ENCODE results near the gene NATD1. TPM values are rescaled to one million over a fixed set of nuclear protein-coding genes. Genes with fewer than 3 reads are reported as not detected.

The NATD1 gene
- total and polyA plus RNA-seq, 9 of the 15 experiments (the other 6 are each of a cell fraction or from before 2014, with no cell fraction given), result 0.24 to 5.4 (median 1.6) TPM

DNA sequence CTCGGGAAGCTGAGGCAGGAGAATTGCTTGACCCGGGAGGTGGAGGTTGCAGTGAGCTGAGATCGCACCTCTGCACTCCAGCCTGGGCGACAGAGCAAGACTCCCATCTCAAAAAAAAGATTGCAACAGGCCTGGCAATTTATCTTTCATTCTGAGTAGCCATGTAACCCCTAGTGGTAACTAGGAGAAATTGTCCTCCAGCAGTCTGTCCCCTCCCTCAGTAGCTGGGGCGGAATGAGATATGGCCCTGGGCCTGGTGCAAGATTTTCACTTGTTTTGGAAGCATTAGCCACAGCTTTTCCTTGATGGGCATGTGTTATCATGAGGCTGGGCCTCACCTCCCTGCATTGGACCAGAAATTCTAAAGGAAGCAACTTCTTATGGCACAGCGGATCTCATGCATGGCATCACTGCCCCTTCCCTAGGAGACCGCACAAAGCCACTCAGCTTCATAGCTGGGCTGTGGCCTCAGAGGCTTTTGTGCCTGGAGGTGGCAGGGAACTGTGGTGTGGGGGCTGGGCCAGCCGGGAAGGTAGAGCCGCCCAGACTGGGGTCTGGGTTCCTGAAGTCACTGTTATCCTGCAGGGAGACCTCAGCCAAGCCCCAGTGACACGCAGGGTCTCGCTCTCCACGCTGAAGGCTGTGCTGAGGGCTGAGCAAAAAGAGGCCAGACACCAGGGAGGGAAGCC is 13.4 kb downstream of the NATD1 start:
- WGBS (ENCODE audit: insufficient coverage, low coverage, missing lambda C conversion rate), result 16% methylated on average over 8 of the region's 12 CpGs
- Histone ChIP-seq H3K9me3 (replicated peaks; ENCODE audit: control insufficient read depth, insufficient read depth, low read depth, low read length) (no peaks in the 10 kb centered on the region), H3K9me1 (ENCODE audit: control insufficient read depth, insufficient read depth, low read length) (no peaks in the 10 kb centered on the region), H4K20me1 (replicated peaks; ENCODE audit: control insufficient read depth, insufficient read depth, low read length) (no peaks in the 10 kb centered on the region), H3K27me3 (ENCODE audit: control insufficient read depth in 2 of 2, insufficient read depth in 2 of 2, low read length in 2 of 2) (no peaks in the 10 kb centered on the region), H3K79me2 (ENCODE audit: control insufficient read depth, insufficient read depth, low read length) (no peaks in the 10 kb centered on the region), H3K4me2 (ENCODE audit: insufficient read depth, low read length) (no peak overlapping the region), H3K36me3 (ENCODE audit: control insufficient read depth, insufficient read depth, low read length) (no peaks in the 10 kb centered on the region), H3K9ac (ENCODE audit: insufficient read depth in 1 of 2, low read depth in 2 of 2, low read length in 2 of 2) (peak overlapping the region in 1 of 2 experiments; percentile 58; a peak in 2 of 4 replicates), H3K4me3 (no peak overlapping the region), H2AFZ (ENCODE audit: low read depth, low read length) (no peak overlapping the region), H3K4me1 (replicated peaks in 1 of 2; ENCODE audit: control insufficient read depth in 2 of 2, insufficient read depth in 2 of 2, low read length in 2 of 2) (peaks cover 2 to 9% of the 10 kb centered on the region in 2 experiments; a peak in 3 of 5 replicates), H3K27ac (ENCODE audit: extremely low read depth, low read depth, low read length) (no peak overlapping the region)
- ChIA-PET POLR2A (interaction anchor here (0.6 to 1.2 kb wide), 2 partner anchors 10 to 11 kb away, joined by 4 read pairs; no protein-coding TSS in a partner anchor), CTCF (ENCODE audit: low intra/inter-chr PET ratio) (no interaction called here)
- FAIRE-seq (peak; percentile 64), ATAC-seq (peak; percentile 92), DNase-seq (ENCODE audit: extremely low read depth in 1 of 4, low spot score in 3 of 4) (peak; percentile 44 to 62 (median 49))
- in situ Hi-C loops (cut with MboI), result no loop called here
- no TSS peak for BruUV-seq (replicated peaks)
- intact Hi-C loops (cut with micrococcal nuclease), result no loop called here
- TF ChIP-seq MITF (IDR thresholded peaks at IDR 0.05) (no peak), DMBX1 (CRISPR knock-in tag; IDR thresholded peaks at IDR 0.05; ENCODE audit: borderline replicate concordance) (no peak), ZBTB1 (CRISPR knock-in tag; IDR thresholded peaks at IDR 0.05; ENCODE audit: borderline replicate concordance, low read depth) (no peak), CEBPB (tag; IDR thresholded peaks at IDR 0.05) (peak; percentile 86), EHMT2 (IDR thresholded peaks at IDR 0.05) (no peak), CTCFL (IDR thresholded peaks at IDR 0.05; ENCODE audit: borderline replicate concordance, insufficient read depth, low read depth, low read length, poor library complexity, severe bottlenecking) (peak; percentile 34), MBD2 (IDR thresholded peaks at IDR 0.05; ENCODE audit: borderline replicate concordance, low read depth) (no peak), RAD21 (CRISPR knock-in tag; conservative IDR thresholded peaks at IDR 0.05 in 1 of 2, IDR thresholded peaks at IDR 0.05 in 1 of 2) (peak; percentile 12 to 51; a peak in 2 of 4 replicates), ZBTB49 (CRISPR knock-in tag; IDR thresholded peaks at IDR 0.05; ENCODE audit: borderline replicate concordance) (no peak), ZC3H8 (IDR thresholded peaks at IDR 0.05) (no peak)
- TF ChIP-seq, protein P1, sequence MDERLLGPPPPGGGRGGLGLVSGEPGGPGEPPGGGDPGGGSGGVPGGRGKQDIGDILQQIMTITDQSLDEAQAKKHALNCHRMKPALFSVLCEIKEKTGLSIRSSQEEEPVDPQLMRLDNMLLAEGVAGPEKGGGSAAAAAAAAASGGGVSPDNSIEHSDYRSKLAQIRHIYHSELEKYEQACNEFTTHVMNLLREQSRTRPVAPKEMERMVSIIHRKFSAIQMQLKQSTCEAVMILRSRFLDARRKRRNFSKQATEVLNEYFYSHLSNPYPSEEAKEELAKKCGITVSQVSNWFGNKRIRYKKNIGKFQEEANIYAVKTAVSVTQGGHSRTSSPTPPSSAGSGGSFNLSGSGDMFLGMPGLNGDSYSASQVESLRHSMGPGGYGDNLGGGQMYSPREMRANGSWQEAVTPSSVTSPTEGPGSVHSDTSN (CRISPR knock-in tag; IDR thresholded peaks at IDR 0.05; ENCODE audit: low read depth), result no peak
- TF ChIP-seq, protein P1 (tag; conservative IDR thresholded peaks at IDR 0.05; ENCODE audit: low read depth), result peak; percentile 65; the same call in 1 of the 2 replicates

Measured in K562 (cell line).